GM12872 (cell line): Measurements from ENCODE around the gene ZNF423.

Experiments
- CTCF ChIP-seq: IDR thresholded peaks from 3 replicates; pipeline ENCODE4 v1.5.1; 2011; ENCODE audit warnings: low read depth, mild to moderate bottlenecking, low read length, moderate library complexity; ENCODE audit not compliant: insufficient read depth

The ZNF423 gene

GRCh38 chr16:49875806-49876715, 20.1 kb upstream of the ZNF423 start:
- no peak for TF ChIP-seq CTCF

GRCh38 chr16:49874613-49875237, 18.8 kb upstream of the ZNF423 start:
- no peak for TF ChIP-seq CTCF

GRCh38 chr16:49869731-49870130, 13.8 kb upstream of the ZNF423 start:
- TF ChIP-seq CTCF: no peak

- no peak for TF ChIP-seq CTCF
Observed at GRCh38 chr16:49867796-49868668, 12.1 kb upstream of the ZNF423 start.

- TF ChIP-seq CTCF: no peak
Observed at GRCh38 chr16:49867234-49867633, 11.3 kb upstream of the ZNF423 start.

GRCh38 chr16:49866595-49867071, 10.7 kb upstream of the ZNF423 start:
- TF ChIP-seq CTCF: no peak

GRCh38 chr16:49862694-49863093, 6.8 kb upstream of the ZNF423 start:
- TF ChIP-seq CTCF: no peak
